H1 (cell line): ENCODE results near the gene LRRC10. TPM values are rescaled to one million over a fixed set of nuclear protein-coding genes. Genes with fewer than 3 reads are reported as not detected.

ENCODE experiments used
- CTCF ChIA-PET: fragments of 300-600 bp; sonication (Branson Sonifier 250); formaldehyde crosslinking; loops from one replicate; lab custom pipeline; 2021; ENCODE audit not compliant: partially characterized antibody; lab: Charles Lee
- POLR2A ChIA-PET: fragments of 300-600 bp; sonication (Branson Sonifier 250); formaldehyde crosslinking; loops from one replicate; lab custom pipeline; 2021; ENCODE audit warnings: inconsistent platforms; ENCODE audit not compliant: partially characterized antibody; lab: Charles Lee
- DNase-seq, 2 experiments: peaks; one replicate each; pipeline versions ENCODE4 v3.0.0 to v3.0.0-alpha.2; 2010 to 2022; ENCODE audit warnings: low spot score in 2 of 2, low read depth in 1 of 2, mixed read lengths in 1 of 2
- FAIRE-seq: peaks from 2 replicates; lab custom pipeline; 2011; peaks lifted over from hg19 to GRCh38; lab: Jason Lieb, UNC
- H2AFZ ChIP-seq: 2 replicates; pipeline ENCODE4 v1.8.1; 2012; ENCODE audit warnings: low read length, inconsistent platforms
- H2AK5ac ChIP-seq: 2 replicates; pipeline ENCODE4 v1.6.1; 2013; ENCODE audit warnings: low read depth, low read length
- H2BK120ac ChIP-seq: replicated peaks from 2 replicates; pipeline ENCODE3; 2013; ENCODE audit warnings: low read depth, low read length, inconsistent platforms
- H2BK12ac ChIP-seq: 2 replicates; pipeline ENCODE4 v1.6.1; 2013; ENCODE audit warnings: low read depth, low read length
- H2BK15ac ChIP-seq: 2 replicates; pipeline ENCODE4 v1.6.1; 2013; ENCODE audit warnings: low read length
- H2BK20ac ChIP-seq: 2 replicates; pipeline ENCODE4 v1.6.1; 2013; ENCODE audit warnings: low read length
- H2BK5ac ChIP-seq: 2 replicates; pipeline ENCODE4 v1.6.1; 2013; ENCODE audit warnings: low read depth, low read length
- H3K14ac ChIP-seq: 2 replicates; pipeline ENCODE4 v1.6.1; 2013; ENCODE audit warnings: inconsistent platforms; ENCODE audit not compliant: insufficient read length
- H3K18ac ChIP-seq: 2 replicates; pipeline ENCODE4 v1.6.1; 2013; ENCODE audit warnings: low read length; ENCODE audit errors: extremely low read depth
- H3K23ac ChIP-seq: 2 replicates; pipeline ENCODE4 v1.6.1; 2013; ENCODE audit warnings: inconsistent platforms; ENCODE audit not compliant: insufficient read length
- H3K23me2 ChIP-seq: 2 replicates; pipeline ENCODE4 v1.6.1; 2013; ENCODE audit warnings: low read depth, low read length
- H3K27ac ChIP-seq: 2 replicates; pipeline ENCODE4 v1.6.1; 2011; ENCODE audit warnings: low read depth, low read length, inconsistent platforms
- H3K27me3 ChIP-seq, 4 experiments: replicated peaks in 1 of 4; 1 replicate in 1 of 4; 2 replicates in 3 of 4; pipeline versions ENCODE4 v1.6.1 to v1.8.1; 2011 to 2013; ENCODE audit warnings: low read length in 3 of 4, mild to moderate bottlenecking in 3 of 4, inconsistent platforms in 2 of 4, mixed read lengths in 2 of 4, moderate library complexity in 1 of 4; ENCODE audit not compliant: control insufficient read depth in 3 of 4, insufficient read depth in 3 of 4; ENCODE audit errors: extremely low read depth in 1 of 4
- H3K36me3 ChIP-seq, 4 experiments: 2 replicates each; pipeline versions ENCODE4 v1.6.1 to v1.8.1; 2011 to 2013; ENCODE audit warnings: mild to moderate bottlenecking in 4 of 4, low read length in 3 of 4, moderate library complexity in 2 of 4, control low read depth in 1 of 4, inconsistent platforms in 1 of 4; ENCODE audit not compliant: insufficient read depth in 4 of 4, control insufficient read depth in 2 of 4
- H3K4ac ChIP-seq: replicated peaks from 2 replicates; pipeline ENCODE3; 2013; ENCODE audit warnings: low read length, low read depth, mixed read lengths, inconsistent platforms; ENCODE audit not compliant: insufficient read length
- H3K4me1 ChIP-seq, 4 experiments: replicated peaks in 1 of 4; 1 replicate in 1 of 4; 2 replicates in 3 of 4; pipeline versions ENCODE4 v1.6.1 to v1.8.1; 2011 to 2013; ENCODE audit warnings: low read length in 3 of 4, inconsistent platforms in 2 of 4, mixed read lengths in 1 of 4; ENCODE audit not compliant: insufficient read depth in 4 of 4, control insufficient read depth in 3 of 4
- H3K4me2 ChIP-seq, 2 experiments: 2 replicates each; pipeline versions ENCODE4 v1.6.1 to v1.8.1; 2011 to 2013; ENCODE audit warnings: low read depth in 2 of 2, low read length in 2 of 2, control low read depth in 1 of 2, inconsistent platforms in 1 of 2, mild to moderate bottlenecking in 1 of 2; ENCODE audit not compliant: insufficient read depth in 1 of 2
- H3K4me3 ChIP-seq, 4 experiments: fragments of 200-600, 300-600 bp in 1 of 4; sonication (generic), shearing (Covaris generic), sonication (Bioruptor Twin) in 1 of 4; 2 replicates each; pipeline versions ENCODE4 v1.5.1 to v1.8.1; 2011 to 2016; ENCODE audit warnings: low read length in 4 of 4, low read depth in 3 of 4, control low read depth in 2 of 4, inconsistent platforms in 2 of 4, mild to moderate bottlenecking in 2 of 4, mixed read lengths in 1 of 4, moderate library complexity in 1 of 4; ENCODE audit not compliant: insufficient read depth in 2 of 4; ENCODE audit errors: extremely low read depth in 1 of 4
- H3K56ac ChIP-seq: replicated peaks from 2 replicates; pipeline ENCODE3; 2013; ENCODE audit warnings: low read depth, mild to moderate bottlenecking, mixed read lengths, low read length, inconsistent platforms; ENCODE audit not compliant: insufficient read length
- H3K79me1 ChIP-seq: 2 replicates; pipeline ENCODE4 v1.6.1; 2013; ENCODE audit warnings: low read depth, low read length, control low read depth
- H3K79me2 ChIP-seq, 2 experiments: 2 replicates each; pipeline versions ENCODE4 v1.6.1 to v1.8.1; 2012 to 2013; ENCODE audit warnings: low read length in 2 of 2, mild to moderate bottlenecking in 2 of 2, inconsistent platforms in 1 of 2; ENCODE audit not compliant: insufficient read depth in 2 of 2, control insufficient read depth in 1 of 2
- H3K9ac ChIP-seq, 4 experiments: replicated peaks in 1 of 4; 1 replicate in 1 of 4; 2 replicates in 3 of 4; pipeline versions ENCODE4 v1.6.1 to v1.8.1; 2011 to 2013; ENCODE audit warnings: low read depth in 3 of 4, low read length in 3 of 4, control low read depth in 2 of 4, mild to moderate bottlenecking in 2 of 4, moderate library complexity in 2 of 4, inconsistent platforms in 1 of 4; ENCODE audit errors: extremely low read depth in 1 of 4
- H3K9me3 ChIP-seq, 2 experiments: 2 replicates each; pipeline versions ENCODE4 v1.6.1 to v1.8.1; 2012 to 2013; ENCODE audit warnings: mild to moderate bottlenecking in 2 of 2, moderate library complexity in 2 of 2, control low read depth in 1 of 2, inconsistent platforms in 1 of 2, low read depth in 1 of 2, low read length in 1 of 2, mixed read lengths in 1 of 2; ENCODE audit not compliant: insufficient read depth in 2 of 2
- H4K20me1 ChIP-seq, 2 experiments: replicated peaks in 1 of 2; 2 replicates each; pipeline versions ENCODE3 to v1.8.1; 2011 to 2013; ENCODE audit warnings: inconsistent platforms in 2 of 2, low read length in 2 of 2, mild to moderate bottlenecking in 1 of 2; ENCODE audit not compliant: insufficient read depth in 2 of 2, control insufficient read depth in 1 of 2
- H4K5ac ChIP-seq: 2 replicates; pipeline ENCODE4 v1.6.1; 2013; ENCODE audit warnings: low read length, low read depth, mixed read lengths, inconsistent platforms; ENCODE audit not compliant: insufficient read length
- H4K8ac ChIP-seq: 2 replicates; pipeline ENCODE4 v1.8.0; 2013; ENCODE audit warnings: mild to moderate bottlenecking, moderate library complexity, low read length, inconsistent platforms; ENCODE audit not compliant: insufficient read depth; ENCODE audit errors: extremely low read depth
- H4K91ac ChIP-seq: replicated peaks from 2 replicates; pipeline ENCODE3; 2013; ENCODE audit warnings: low read length, mixed read lengths, inconsistent platforms; ENCODE audit not compliant: insufficient read length
- BACH1 ChIP-seq: IDR thresholded peaks from 2 replicates; pipeline ENCODE4 v1.6.1; 2012; ENCODE audit warnings: low read length, improper control_type of control experiment
- BRCA1 ChIP-seq: IDR thresholded peaks from 2 replicates; pipeline ENCODE4 v1.6.1; 2012; ENCODE audit warnings: low read depth, low read length, improper control_type of control experiment
- CBX5 ChIP-seq: fragments of 300-800, 300-1000 bp; sonication (generic); IDR thresholded peaks from 2 replicates; pipeline ENCODE4 v1.7.1; 2016; ENCODE audit warnings: antibody characterized with exemption, low read length, low read depth
- FOSL1 ChIP-seq: IDR thresholded peaks from 2 replicates; pipeline ENCODE4 v1.6.1; 2011; ENCODE audit warnings: mild to moderate bottlenecking, low read depth, low read length, moderate library complexity; ENCODE audit not compliant: insufficient read depth
- SIRT6 ChIP-seq: IDR thresholded peaks from one replicate; pipeline ENCODE4 v1.7.1; 2012; ENCODE audit warnings: low read length, inconsistent platforms
- SP4 ChIP-seq: IDR thresholded peaks from 2 replicates; pipeline ENCODE4 v1.6.1; 2012; ENCODE audit warnings: low read length, inconsistent platforms
- SRF ChIP-seq: IDR thresholded peaks from 2 replicates; pipeline ENCODE4 v1.6.1; 2011; ENCODE audit warnings: mild to moderate bottlenecking, low read depth, low read length, moderate library complexity
- WGBS, 2 experiments: shearing (Covaris generic) in 1 of 2; methylation state at CpG; one replicate each; pipeline versions ENCODE4 v1.1.6 to v1.1.7; 2013 to 2015; ENCODE audit warnings: low lambda C conversion rate in 2 of 2, mixed read lengths in 2 of 2, inconsistent platforms in 1 of 2, low coverage in 1 of 2, missing lambda C conversion rate in 1 of 2; ENCODE audit not compliant: insufficient replicate concordance in 2 of 2, insufficient coverage in 1 of 2, insufficient read length in 1 of 2; ENCODE audit errors: extremely low coverage in 1 of 2, missing lambda C conversion rate in 1 of 2; 5-methylcytosine and 5-hydroxymethylcytosine counted together
- polyA plus RNA-seq, 7 experiments: library from polyadenylated mRNA; depleted of rRNA in 3 of 7; stranded (reverse) in 5 of 7; unstranded in 2 of 7; fragments of >200 nt in 5 of 7; fragments of 200-250 nt in 2 of 7; gene quantifications; 1 replicate in 5 of 7; 2 replicates in 1 of 7; 4 replicates in 1 of 7; pipeline versions ENCODE4 v1.2.1 to v1.2.3, GENCODE V29; 2011 to 2013; ENCODE audit warnings: missing spikeins in 2 of 7, mixed read lengths in 2 of 7
- total RNA-seq: library from RNA; stranded (reverse); fragmentation: NEBNext Ultra II Directional; extraction: Animal tissue kit (Norgen Biotek cat#: 25700); gene quantifications from 2 replicates; pipeline ENCODE4 v1.2.1, GENCODE V29; 2021
- TF ChIP-seq, protein P1 (sequence below): IDR thresholded peaks from 2 replicates; pipeline ENCODE4 v1.6.1; 2012; ENCODE audit warnings: inconsistent platforms

Gene LRRC10
- total and polyA plus RNA-seq, 2 of the 8 experiments (the other 6 are each of a cell fraction or from before 2014, with no cell fraction given) = not detected

GRCh38 chr12:69601962-69602685, 8.6 kb downstream of the LRRC10 start:
- Histone ChIP-seq H3K79me2 (no peaks in the 10 kb centered on the region), H3K14ac (no peak overlapping the region), H2AK5ac (no peak overlapping the region), H3K18ac (no peak overlapping the region), H3K9ac (no peak overlapping the region), H4K5ac (no peak overlapping the region), H3K27me3 (no peaks in the 10 kb centered on the region), H3K27ac (no peak overlapping the region), H3K4ac (no peak overlapping the region), H2BK20ac (no peak overlapping the region), H4K91ac (no peak overlapping the region), H3K9me3 (no peaks in the 10 kb centered on the region), H3K79me1 (no peaks in the 10 kb centered on the region), H3K23me2 (no peaks in the 10 kb centered on the region), H2BK15ac (no peak overlapping the region), H2BK5ac (no peak overlapping the region), H2BK12ac (no peak overlapping the region), H3K4me3 (no peak overlapping the region), H4K20me1 (no peaks in the 10 kb centered on the region), H3K23ac (no peak overlapping the region), H4K8ac (no peak overlapping the region), H2AFZ (no peak overlapping the region), H3K4me2 (no peak overlapping the region), H3K56ac (no peak overlapping the region), H2BK120ac (no peak overlapping the region), H3K36me3 (peaks cover 17 to 59% (median 40%) of the 10 kb centered on the region in 4 experiments), H3K4me1 (no peaks in the 10 kb centered on the region)
- DNase-seq = no peak
- FAIRE-seq = no peak
- ChIA-PET POLR2A (interaction anchor here (0.6 to 4.6 kb wide), 5 partner anchors 8 to 370 kb away, joined by 4 to 27 read pairs (median 6); partner anchors contain the start of gene CCT2), CTCF (interaction anchor here (0.7 to 1.1 kb wide), 4 partner anchors 9 to 170 kb away, joined by 3 to 4 read pairs (median 4); no protein-coding TSS in a partner anchor)
- 97% methylated on average over 6 of the region's 6 CpGs; no CpG with 5 or more reads in 1 of the 2 experiments for WGBS, 2 experiments
- no peak for TF ChIP-seq SP4
- TF ChIP-seq, protein P1, sequence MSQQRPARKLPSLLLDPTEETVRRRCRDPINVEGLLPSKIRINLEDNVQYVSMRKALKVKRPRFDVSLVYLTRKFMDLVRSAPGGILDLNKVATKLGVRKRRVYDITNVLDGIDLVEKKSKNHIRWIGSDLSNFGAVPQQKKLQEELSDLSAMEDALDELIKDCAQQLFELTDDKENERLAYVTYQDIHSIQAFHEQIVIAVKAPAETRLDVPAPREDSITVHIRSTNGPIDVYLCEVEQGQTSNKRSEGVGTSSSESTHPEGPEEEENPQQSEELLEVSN = no peak
- TF ChIP-seq SIRT6 = no peak
- no peak for TF ChIP-seq BACH1
- no peak for TF ChIP-seq BRCA1
- no peak for TF ChIP-seq SRF
- no peak for TF ChIP-seq CBX5
- no peak for TF ChIP-seq FOSL1
